Spinal cord (tissue), 10 donors: Measurements from ENCODE around the gene E2F2. TPM values are rescaled to one million over a fixed set of nuclear protein-coding genes. Genes with fewer than 3 reads are reported as not detected.

ENCODE experiments used
- DNase-seq, 6 donors: peaks; one replicate each; pipeline versions ENCODE4 v3.0.0 to v3.0.0-alpha.2; 2013 to 2015; ENCODE audit warnings: low spot score in 6 of 6, low read depth in 4 of 6
- H3K27ac ChIP-seq: one replicate; pipeline ENCODE4 v1.5.1; 2013; ENCODE audit warnings: low read depth, low read length, control low read depth
- H3K27me3 ChIP-seq: one replicate; pipeline ENCODE4 v1.6.1; 2013; ENCODE audit warnings: low read length; ENCODE audit not compliant: control insufficient read depth, insufficient read depth
- H3K36me3 ChIP-seq: one replicate; pipeline ENCODE4 v1.6.1; 2013; ENCODE audit warnings: low read length; ENCODE audit not compliant: control insufficient read depth, insufficient read depth
- H3K4me1 ChIP-seq: one replicate; pipeline ENCODE4 v1.6.1; 2013; ENCODE audit warnings: low read length; ENCODE audit not compliant: control insufficient read depth, insufficient read depth
- H3K4me3 ChIP-seq: one replicate; pipeline ENCODE4 v1.5.1; 2013; ENCODE audit warnings: low read depth, low read length, control low read depth
- H3K9me3 ChIP-seq: one replicate; pipeline ENCODE4 v1.6.1; 2013; ENCODE audit warnings: low read length; ENCODE audit not compliant: control insufficient read depth, insufficient read depth
- WGBS: methylation state at CpG from one replicate; pipeline ENCODE4 v1.1.5; 2013; ENCODE audit warnings: missing lambda C conversion rate; ENCODE audit not compliant: insufficient coverage; 5-methylcytosine and 5-hydroxymethylcytosine counted together
- polyA plus RNA-seq, 2 donors: library from polyadenylated mRNA; unstranded; fragments of 120-200 nt; gene quantifications; one replicate each; pipeline ENCODE4 v1.2.1, GENCODE V29; 2013; ENCODE audit not compliant: insufficient read length in 2 of 2
- total RNA-seq, 2 donors: library from RNA; depleted of rRNA in 1 of 2; stranded (reverse); fragments of 120-200 nt in 1 of 2; fragments of >200 nt in 1 of 2; gene quantifications; one replicate each; pipeline versions ENCODE4 v1.2.3 to v1.2.4, GENCODE V29; 2013 to 2014
- donor health status: healthy.

Gene E2F2
- total and polyA plus RNA-seq, 4 donors, result 3.1 to 5.8 (median 3.6) TPM

DNA sequence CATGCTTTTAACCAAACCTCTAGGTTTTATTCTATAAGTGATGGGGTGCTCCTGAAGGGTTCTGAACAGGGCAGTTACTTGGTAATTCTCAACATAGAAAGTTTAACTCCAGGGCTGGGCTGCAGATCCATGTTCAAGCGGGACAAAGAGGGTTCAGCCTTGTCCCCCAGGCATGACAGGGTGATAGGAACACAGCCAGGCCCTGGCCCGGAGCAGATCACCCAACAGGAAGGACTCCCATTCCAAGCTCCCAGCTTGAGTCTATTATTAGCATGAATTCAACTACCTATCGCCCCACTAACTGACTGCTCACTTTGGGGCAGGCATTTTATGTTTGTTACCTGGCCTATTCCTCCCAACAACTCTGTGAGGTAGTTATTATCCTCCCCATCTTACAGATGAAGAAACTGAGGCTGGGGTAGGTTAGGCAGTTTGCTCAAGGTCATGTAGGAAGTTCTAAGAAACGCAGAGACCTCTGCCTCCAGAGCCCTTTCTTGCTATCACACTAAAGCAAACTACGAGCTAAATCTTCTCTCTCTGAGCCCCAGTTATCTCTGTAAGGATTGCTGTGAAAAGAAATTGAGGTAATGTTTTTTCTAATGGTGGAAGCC is 61.6 kb downstream of the E2F2 start:
- no peak for DNase-seq
- H3K36me3 ChIP-seq, result no peaks in the 10 kb centered on the region
- H3K9me3 ChIP-seq, result no peaks in the 10 kb centered on the region
- WGBS, result 37% methylated on average over 2 of the region's 5 CpGs
- peaks cover 33% of the 10 kb centered on the region for H3K4me1 ChIP-seq
- no peak overlapping the region for H3K27ac ChIP-seq
- H3K4me3 ChIP-seq, result no peak overlapping the region
- H3K27me3 ChIP-seq, result no peaks in the 10 kb centered on the region

DNA sequence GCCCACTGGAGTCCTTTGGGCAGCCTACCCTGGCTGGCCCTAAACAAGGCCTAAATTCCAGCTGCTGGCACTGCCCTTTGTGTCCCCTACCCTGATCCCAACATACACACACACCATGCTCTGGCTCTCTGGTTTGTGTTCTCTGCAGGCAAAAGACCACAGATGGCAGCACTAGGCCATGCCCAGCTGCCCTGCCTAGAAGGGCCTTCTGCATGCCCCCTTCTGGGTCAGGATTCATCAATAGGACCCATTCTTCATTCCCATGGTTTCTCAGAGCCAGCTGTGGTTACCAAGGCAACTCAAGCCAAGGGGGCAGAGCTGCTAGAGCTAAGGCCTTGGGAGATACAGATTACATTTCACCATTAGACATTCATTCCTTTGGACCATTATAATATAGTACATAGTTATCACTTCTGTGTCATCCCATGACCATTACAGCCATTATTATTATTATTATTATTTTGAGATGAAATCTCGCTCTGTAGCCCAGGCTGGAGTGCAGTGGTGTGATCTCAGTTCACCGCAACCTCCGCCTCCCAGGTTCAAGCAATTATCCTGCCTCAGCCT is 64.5 kb downstream of the E2F2 start:
- peaks cover 30% of the 10 kb centered on the region for H3K4me1 ChIP-seq
- H3K4me3 ChIP-seq, result no peak overlapping the region
- peak overlapping the region; percentile 65 for H3K27ac ChIP-seq
- H3K9me3 ChIP-seq, result no peaks in the 10 kb centered on the region
- WGBS, result 72% methylated on average over 2 of the region's 3 CpGs
- DNase-seq, result peak in 3 of 6 donors; percentile 35 to 81 (median 67)
- no peaks in the 10 kb centered on the region for H3K36me3 ChIP-seq
- no peaks in the 10 kb centered on the region for H3K27me3 ChIP-seq

DNA sequence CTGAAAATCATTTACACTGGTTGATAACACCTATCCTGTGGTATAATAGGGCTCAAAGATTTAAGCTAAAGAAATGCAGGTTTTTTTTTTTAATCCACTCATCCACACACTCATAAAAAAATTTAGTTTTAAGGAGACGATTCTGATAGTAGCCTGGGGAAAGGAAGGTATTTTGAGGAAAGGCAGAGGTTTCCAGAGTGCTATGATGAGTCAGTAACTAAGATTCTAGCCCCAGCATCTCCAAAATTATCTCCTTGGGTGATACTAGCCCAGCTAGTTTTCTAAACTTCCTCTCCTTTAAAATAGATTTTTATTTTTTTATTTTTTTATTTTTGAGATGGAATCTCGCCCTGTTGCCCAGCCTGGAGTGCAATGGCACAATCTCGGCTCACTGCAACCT is 67.7 kb downstream of the E2F2 start:
- DNase-seq, result no peak
- H3K4me3 ChIP-seq, result no peak overlapping the region
- WGBS, result 100% methylated on average over 2 of the region's 3 CpGs
- no peaks in the 10 kb centered on the region for H3K9me3 ChIP-seq
- no peaks in the 10 kb centered on the region for H3K36me3 ChIP-seq
- no peak overlapping the region for H3K27ac ChIP-seq
- peaks cover 18% of the 10 kb centered on the region for H3K4me1 ChIP-seq
- H3K27me3 ChIP-seq, result no peaks in the 10 kb centered on the region

DNA sequence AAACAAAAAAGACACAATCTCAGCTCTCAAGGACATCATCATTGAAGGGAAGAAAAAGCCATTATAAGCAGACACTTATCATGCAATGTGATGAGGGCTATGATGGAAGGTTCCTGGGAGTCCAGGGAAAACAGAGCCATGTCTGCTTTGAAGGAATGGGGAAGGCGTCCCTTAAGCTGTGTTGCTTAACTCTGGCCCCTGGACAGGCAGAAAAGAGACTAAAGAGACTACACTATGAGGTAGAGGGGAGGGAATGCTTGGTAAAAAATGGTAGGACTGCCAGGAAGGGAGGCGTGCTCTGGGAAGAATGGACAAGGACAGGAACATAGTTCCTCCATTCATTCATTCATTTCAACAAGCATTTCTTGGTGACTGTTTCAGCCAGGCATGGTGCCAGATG is 68.3 kb downstream of the E2F2 start:
- 92% methylated on average over 1 of the region's 2 CpGs for WGBS
- H3K9me3 ChIP-seq, result no peaks in the 10 kb centered on the region
- peaks cover 18% of the 10 kb centered on the region for H3K4me1 ChIP-seq
- H3K27ac ChIP-seq, result no peak overlapping the region
- no peaks in the 10 kb centered on the region for H3K36me3 ChIP-seq
- no peak overlapping the region for H3K4me3 ChIP-seq
- H3K27me3 ChIP-seq, result no peaks in the 10 kb centered on the region
- no peak for DNase-seq

DNA sequence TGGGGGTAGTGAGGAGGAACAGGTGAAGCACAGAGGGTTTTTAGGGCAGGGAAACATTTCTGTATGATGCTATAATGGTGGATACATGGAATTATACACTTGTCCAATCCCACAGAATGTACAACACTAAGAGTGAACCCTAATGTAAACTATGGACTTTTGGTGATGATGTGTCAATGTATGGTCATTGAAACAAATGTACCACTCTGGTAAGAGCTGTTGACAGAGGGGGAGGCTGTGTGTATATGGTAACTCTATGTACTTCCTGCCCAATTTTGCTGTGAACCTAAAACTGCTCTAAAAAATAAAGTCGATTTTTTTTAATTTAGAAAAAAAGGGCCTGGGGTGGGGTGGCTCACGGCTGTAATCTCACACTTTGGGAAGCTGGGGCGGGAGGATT is 70.0 kb downstream of the E2F2 start:
- Histone ChIP-seq H3K36me3 (peaks cover 2% of the 10 kb centered on the region), H3K4me1 (peaks cover 10% of the 10 kb centered on the region), H3K27me3 (no peaks in the 10 kb centered on the region), H3K9me3 (no peaks in the 10 kb centered on the region), H3K4me3 (no peak overlapping the region), H3K27ac (no peak overlapping the region)
- no peak for DNase-seq
- no CpG with 5 or more reads among the region's 3 CpGs for WGBS

DNA sequence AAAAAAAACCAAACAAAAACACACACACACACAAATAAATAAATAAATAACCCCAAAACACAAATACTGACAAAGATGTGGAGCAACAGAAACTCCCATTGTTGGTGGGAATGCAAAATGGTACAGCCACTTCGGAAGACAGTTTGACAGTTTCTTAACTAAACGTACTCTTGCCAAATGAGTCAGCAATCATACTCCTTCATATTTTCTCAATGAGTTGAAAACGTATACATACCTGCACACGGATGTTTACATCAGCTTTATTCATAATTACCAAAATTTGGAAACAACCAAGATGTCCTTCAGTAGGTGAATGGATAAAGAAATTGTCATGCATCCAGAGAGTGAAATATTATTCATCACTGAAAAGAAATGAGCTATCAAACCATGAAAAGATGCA is 70.5 kb downstream of the E2F2 start:
- H3K27me3 ChIP-seq, result no peaks in the 10 kb centered on the region
- H3K4me3 ChIP-seq, result no peak overlapping the region
- peaks cover 5% of the 10 kb centered on the region for H3K4me1 ChIP-seq
- H3K36me3 ChIP-seq, result peaks cover 7% of the 10 kb centered on the region
- WGBS, result no CpG with 5 or more reads among the region's 4 CpGs
- H3K9me3 ChIP-seq, result no peaks in the 10 kb centered on the region
- DNase-seq, result no peak
- no peak overlapping the region for H3K27ac ChIP-seq

DNA sequence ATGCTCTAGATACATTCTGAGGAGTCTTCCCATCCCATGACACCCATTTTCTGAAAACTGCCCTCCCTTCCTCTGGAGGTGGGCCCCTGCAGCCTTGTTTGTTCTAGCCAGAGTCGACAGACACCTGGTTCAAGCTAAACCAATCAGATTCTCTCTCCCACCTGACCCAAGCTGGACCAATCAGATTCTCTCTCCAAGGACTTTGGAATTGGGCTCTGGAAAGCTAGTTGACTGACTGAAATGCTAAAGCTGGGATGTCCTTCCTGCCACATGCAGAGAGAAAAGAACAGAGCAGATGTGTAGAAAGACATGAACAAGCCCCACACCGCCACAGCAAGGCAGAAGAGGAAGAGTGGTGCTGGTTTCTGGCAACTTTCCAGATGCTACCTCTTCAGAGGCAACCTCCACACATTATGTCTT is 71.7 kb downstream of the E2F2 start:
- Histone ChIP-seq H3K4me1 (no peaks in the 10 kb centered on the region), H3K9me3 (no peaks in the 10 kb centered on the region), H3K4me3 (no peak overlapping the region), H3K27me3 (no peaks in the 10 kb centered on the region), H3K27ac (no peak overlapping the region), H3K36me3 (peaks cover 16% of the 10 kb centered on the region)
- DNase-seq, result no peak
- whole genome bisulfite sequencing, result no CpG with 5 or more reads among the region's 2 CpGs

Other genes starting within 250 kb of the E2F2 start
- 100 to 1,000 TPM; 109 to 143 TPM for gene HNRNPR, start 186.9 kb downstream of the E2F2 start, total RNA-seq
- gene HNRNPR, start 186.9 kb downstream of the E2F2 start, polyA plus RNA-seq, result 100 to 1,000 TPM; 191 to 204 TPM
- gene ZNF436, start 161.4 kb downstream of the E2F2 start, total RNA-seq, result 10 to 100 TPM; 52.2 to 53.4 TPM
- 10 to 100 TPM; 33.6 to 38.5 TPM for gene ZNF436, start 161.4 kb downstream of the E2F2 start, polyA plus RNA-seq
- 10 to 100 TPM; 15.4 to 32.6 TPM for gene TCEA3, start 106.5 kb downstream of the E2F2 start, total RNA-seq
- gene TCEA3, start 106.5 kb downstream of the E2F2 start, polyA plus RNA-seq, result 10 to 100 TPM in 1 of 2 donors, 1 to 10 TPM in 1; 9.1 to 17.8 TPM
- 10 to 100 TPM; 33.3 to 60.6 TPM for gene ASAP3, start 47.1 kb downstream of the E2F2 start, total RNA-seq
- gene ASAP3, start 47.1 kb downstream of the E2F2 start, polyA plus RNA-seq, result 10 to 100 TPM; 34.9 to 41.3 TPM
- 100 to 1,000 TPM; 120 to 356 TPM for gene ID3, start 28.3 kb upstream of the E2F2 start, total RNA-seq
- 100 to 1,000 TPM; 199 to 201 TPM for gene ID3, start 28.3 kb upstream of the E2F2 start, polyA plus RNA-seq
- 1,000 to 10,000 TPM in 1 of 2 donors, 100 to 1,000 TPM in 1; 655 to 1,704 TPM for gene RPL11, start 160.6 kb upstream of the E2F2 start, total RNA-seq
- 1,000 to 10,000 TPM; 1,269 to 1,302 TPM for gene RPL11, start 160.6 kb upstream of the E2F2 start, polyA plus RNA-seq
- gene ELOA, start 212.2 kb upstream of the E2F2 start, total RNA-seq, result 10 to 100 TPM; 17.0 to 38.1 TPM
- 10 to 100 TPM; 25.4 to 27.5 TPM for gene ELOA, start 212.2 kb upstream of the E2F2 start, polyA plus RNA-seq
- 10 to 100 TPM; 86.3 to 97.0 TPM for gene PITHD1, start 247.2 kb upstream of the E2F2 start, total RNA-seq
- gene PITHD1, start 247.2 kb upstream of the E2F2 start, polyA plus RNA-seq, result 100 to 1,000 TPM; 136 to 137 TPM